ENCODE results near the gene UGT1A8. TPM values are rescaled to one million over a fixed set of nuclear protein-coding genes. Genes with fewer than 3 reads are reported as not detected.

UGT1A8 gene
- total and polyA plus RNA-seq, 2 donors (not counting 1 experiment from before 2014, with no cell fraction given) = not detected

DNA sequence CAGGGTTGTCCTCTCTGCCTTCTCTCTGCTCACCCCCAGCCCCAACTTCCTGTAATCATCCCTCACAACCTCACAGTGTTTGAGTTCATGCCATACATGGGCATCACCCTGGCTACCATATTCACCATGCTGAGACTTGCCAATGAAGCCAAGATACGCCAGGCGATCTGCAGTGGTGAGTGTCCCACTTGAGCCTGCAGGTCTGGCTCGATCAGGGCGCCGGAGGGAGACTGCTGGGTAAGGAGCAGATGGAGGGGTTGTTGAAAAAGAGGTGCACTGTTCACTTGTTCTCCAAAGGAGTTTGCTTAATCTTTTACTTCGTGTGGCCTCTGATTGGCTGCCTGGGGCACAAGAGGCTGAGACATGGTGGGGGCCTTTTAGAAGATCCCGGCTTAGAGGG, 175.3 kb downstream of the UGT1A8 start:
- Histone ChIP-seq H3K4me1 (ENCODE audit: control insufficient read depth in 2 of 2, insufficient read depth in 2 of 2, low read length in 2 of 2) (no peaks in the 10 kb centered on the region), H3K27me3 (replicated peaks in 1 of 4; ENCODE audit: control extremely low read depth in 1 of 4, control insufficient read depth in 3 of 4, insufficient read depth in 4 of 4, low read length in 3 of 4) (no peaks in the 10 kb centered on the region), H3K27ac (ENCODE audit: low read length in 2 of 2) (no peak overlapping the region), H3K4me2 (replicated peaks; ENCODE audit: low read depth, low read length, poor library complexity, severe bottlenecking) (no peak overlapping the region), H3K79me2 (ENCODE audit: control insufficient read depth, insufficient read depth, low read length) (no peaks in the 10 kb centered on the region), H3K4me3 (ENCODE audit: control extremely low read depth in 1 of 5, extremely low read depth in 1 of 5, insufficient read depth in 1 of 5, low read depth in 2 of 5, low read length in 4 of 5) (no peak overlapping the region), H3K9ac (ENCODE audit: low read length) (no peak overlapping the region), H3K36me3 (replicated peaks in 1 of 2; ENCODE audit: control extremely low read depth in 1 of 2, control insufficient read depth in 1 of 2, extremely low read depth in 1 of 2, insufficient read depth in 2 of 2, low read length in 1 of 2) (no peaks in the 10 kb centered on the region), H2AFZ (ENCODE audit: insufficient read depth, low read depth, low read length, poor library complexity, severe bottlenecking) (no peak overlapping the region), H3K9me3 (ENCODE audit: control extremely low read depth in 1 of 3, control insufficient read depth in 2 of 3, insufficient read depth in 1 of 3, low read length in 2 of 3) (peaks cover 0 to 8% (median 0%) of the 10 kb centered on the region in 3 donors), H4K20me1 (ENCODE audit: control insufficient read depth, insufficient read depth, low read length, poor library complexity, severe bottlenecking) (no peaks in the 10 kb centered on the region)
- peaks cover 2% of the 10 kb centered on the region for H3K9me3 Mint-ChIP-seq (ENCODE audit: insufficient read depth)
- TF ChIP-seq EZH2 (IDR thresholded peaks at IDR 0.05; ENCODE audit: borderline replicate concordance, insufficient read depth, low read depth, low read length, poor library complexity, severe bottlenecking) = no peak
- TF ChIP-seq, protein P1, sequence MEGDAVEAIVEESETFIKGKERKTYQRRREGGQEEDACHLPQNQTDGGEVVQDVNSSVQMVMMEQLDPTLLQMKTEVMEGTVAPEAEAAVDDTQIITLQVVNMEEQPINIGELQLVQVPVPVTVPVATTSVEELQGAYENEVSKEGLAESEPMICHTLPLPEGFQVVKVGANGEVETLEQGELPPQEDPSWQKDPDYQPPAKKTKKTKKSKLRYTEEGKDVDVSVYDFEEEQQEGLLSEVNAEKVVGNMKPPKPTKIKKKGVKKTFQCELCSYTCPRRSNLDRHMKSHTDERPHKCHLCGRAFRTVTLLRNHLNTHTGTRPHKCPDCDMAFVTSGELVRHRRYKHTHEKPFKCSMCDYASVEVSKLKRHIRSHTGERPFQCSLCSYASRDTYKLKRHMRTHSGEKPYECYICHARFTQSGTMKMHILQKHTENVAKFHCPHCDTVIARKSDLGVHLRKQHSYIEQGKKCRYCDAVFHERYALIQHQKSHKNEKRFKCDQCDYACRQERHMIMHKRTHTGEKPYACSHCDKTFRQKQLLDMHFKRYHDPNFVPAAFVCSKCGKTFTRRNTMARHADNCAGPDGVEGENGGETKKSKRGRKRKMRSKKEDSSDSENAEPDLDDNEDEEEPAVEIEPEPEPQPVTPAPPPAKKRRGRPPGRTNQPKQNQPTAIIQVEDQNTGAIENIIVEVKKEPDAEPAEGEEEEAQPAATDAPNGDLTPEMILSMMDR (IDR thresholded peaks at IDR 0.05) = no peak
- no peak for ATAC-seq (ENCODE audit: low read depth)
- no peak for DNase-seq
- intact Hi-C loops (cut with micrococcal nuclease) = no loop called here
- CTCF ChIA-PET = no interaction called here
- H3K27ac Mint-ChIP-seq = no peak overlapping the region
- H3K4me1 Mint-ChIP-seq = no peaks in the 10 kb centered on the region
- 95% methylated on average over 6 of the region's 7 CpGs for WGBS (ENCODE audit: insufficient coverage)
- POLR2A ChIA-PET = no interaction called here
- no peak overlapping the region for H3K4me3 Mint-ChIP-seq
- peaks cover 6% of the 10 kb centered on the region for H3K27me3 Mint-ChIP-seq

DNA sequence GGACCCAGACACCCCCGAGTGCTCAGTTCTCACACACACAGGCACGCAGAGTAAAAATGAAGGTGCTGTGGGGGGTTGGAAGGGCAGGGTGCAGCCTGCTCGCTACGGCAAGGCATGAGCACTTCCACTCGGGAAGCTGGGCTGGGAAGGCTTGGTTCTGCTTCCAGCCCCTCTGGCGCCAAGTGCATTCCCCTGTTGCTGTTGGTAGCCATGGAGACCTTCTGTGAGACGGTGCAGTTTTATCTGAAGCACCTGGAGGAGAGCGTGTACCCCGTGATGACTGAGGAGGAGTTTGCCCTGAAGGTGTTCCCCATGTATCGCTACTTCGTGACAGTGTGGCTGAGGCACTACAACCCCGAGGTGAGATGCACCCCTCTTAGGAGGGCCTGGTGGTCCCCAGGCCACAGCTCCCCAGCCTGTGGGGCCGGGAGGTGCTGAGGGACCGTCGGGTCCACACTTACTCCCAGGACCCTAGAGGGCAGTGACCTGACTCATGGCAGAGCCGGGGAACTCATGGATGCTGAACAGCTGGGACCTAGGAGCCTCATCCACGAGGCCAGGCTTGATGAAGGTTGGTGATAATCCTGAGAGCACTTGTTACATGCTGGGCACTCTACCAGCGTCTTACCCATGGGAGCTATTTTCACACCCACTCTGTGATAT, 176.2 kb downstream of the UGT1A8 start:
- no peak overlapping the region for H3K4me3 ChIP-seq (ENCODE audit: control extremely low read depth in 1 of 5, extremely low read depth in 1 of 5, insufficient read depth in 1 of 5, low read depth in 2 of 5, low read length in 4 of 5)
- no peaks in the 10 kb centered on the region for H3K4me1 Mint-ChIP-seq
- TF ChIP-seq EZH2 (IDR thresholded peaks at IDR 0.05; ENCODE audit: borderline replicate concordance, insufficient read depth, low read depth, low read length, poor library complexity, severe bottlenecking) = no peak
- TF ChIP-seq, protein P1 (IDR thresholded peaks at IDR 0.05) = no peak
- H4K20me1 ChIP-seq (ENCODE audit: control insufficient read depth, insufficient read depth, low read length, poor library complexity, severe bottlenecking) = no peaks in the 10 kb centered on the region
- peaks cover 0 to 8% (median 0%) of the 10 kb centered on the region in 3 donors for H3K9me3 ChIP-seq (ENCODE audit: control extremely low read depth in 1 of 3, control insufficient read depth in 2 of 3, insufficient read depth in 1 of 3, low read length in 2 of 3)
- H3K79me2 ChIP-seq (ENCODE audit: control insufficient read depth, insufficient read depth, low read length) = no peaks in the 10 kb centered on the region
- no peaks in the 10 kb centered on the region for H3K36me3 ChIP-seq (replicated peaks in 1 of 2; ENCODE audit: control extremely low read depth in 1 of 2, control insufficient read depth in 1 of 2, extremely low read depth in 1 of 2, insufficient read depth in 2 of 2, low read length in 1 of 2)
- ATAC-seq (ENCODE audit: low read depth) (no peak), DNase-seq (no peak)
- H3K27me3 Mint-ChIP-seq = peaks cover 6% of the 10 kb centered on the region
- H3K27ac Mint-ChIP-seq = no peak overlapping the region
- peaks cover 2% of the 10 kb centered on the region for H3K9me3 Mint-ChIP-seq (ENCODE audit: insufficient read depth)
- H3K4me2 ChIP-seq (replicated peaks; ENCODE audit: low read depth, low read length, poor library complexity, severe bottlenecking) = no peak overlapping the region
- H3K9ac ChIP-seq (ENCODE audit: low read length) = no peak overlapping the region
- intact Hi-C loops (cut with micrococcal nuclease) = no loop called here
- H3K27ac ChIP-seq (ENCODE audit: low read length in 2 of 2) = no peak overlapping the region
- CTCF ChIA-PET = no interaction called here
- no peaks in the 10 kb centered on the region for H3K27me3 ChIP-seq (replicated peaks in 1 of 4; ENCODE audit: control extremely low read depth in 1 of 4, control insufficient read depth in 3 of 4, insufficient read depth in 4 of 4, low read length in 3 of 4)
- H3K4me3 Mint-ChIP-seq = no peak overlapping the region
- POLR2A ChIA-PET = no interaction called here
- H2AFZ ChIP-seq (ENCODE audit: insufficient read depth, low read depth, low read length, poor library complexity, severe bottlenecking) = no peak overlapping the region
- H3K4me1 ChIP-seq (ENCODE audit: control insufficient read depth in 2 of 2, insufficient read depth in 2 of 2, low read length in 2 of 2) = no peaks in the 10 kb centered on the region
- 88% methylated on average over 15 of the region's 18 CpGs for WGBS (ENCODE audit: insufficient coverage)

Data from B cell (primary cell).